HL-60/S4 treated with phorbol 12-myristate 13-acetate at 8.2 ng/mL for 4 days and 3 days (cell line): ENCODE measurements around the gene CDR2L.
"Not testable (repeated sequence)": the region's sequence is repeated elsewhere in the genome, so short reads cannot be mapped to it uniquely, and the experiment has no call there.

Source experiments
- in situ Hi-C: fragments of 300-500 bp; cut with MboI; formaldehyde crosslinking; loops from 2 replicates; pipeline ENCODE4 v1.15.0; 2022; ENCODE audit warnings: low sequenced_read_pairs

The CDR2L gene

GRCh38 chr17:74979408-74980146 is 7.9 kb upstream of the CDR2L start:
- in situ Hi-C loops: no loop called here

GRCh38 chr17:74981318-74981978 is 6.0 kb upstream of the CDR2L start:
- in situ Hi-C loops: no loop called here

GRCh38 chr17:74981979-74982662 is 5.3 kb upstream of the CDR2L start:
- in situ Hi-C loops: no loop called here

- in situ Hi-C loops: not testable (repeated sequence)
Observed at GRCh38 chr17:74982663-74983313, 4.6 kb upstream of the CDR2L start.

GRCh38 chr17:74986206-74986576 is 1.2 kb upstream of the CDR2L start:
- in situ Hi-C loops: no loop called here

GRCh38 chr17:74987909-74988711 is 678 bp downstream of the CDR2L start:
- in situ Hi-C loops: no loop called here

GRCh38 chr17:74990581-74991105 is 3.2 kb downstream of the CDR2L start:
- in situ Hi-C loops: no loop called here

GRCh38 chr17:74992223-74992622 is 4.8 kb downstream of the CDR2L start:
- in situ Hi-C loops: no loop called here

- in situ Hi-C loops: no loop called here
Observed at GRCh38 chr17:74994440-74994839, 7.0 kb downstream of the CDR2L start.

GRCh38 chr17:74995847-74996246 is 8.4 kb downstream of the CDR2L start:
- in situ Hi-C loops: no loop called here

- in situ Hi-C loops: no loop called here
Observed at GRCh38 chr17:74998783-74999182, 11.4 kb downstream of the CDR2L start.

- in situ Hi-C loops: no loop called here
Observed at GRCh38 chr17:74999523-74999922, 12.1 kb downstream of the CDR2L start.

GRCh38 chr17:75001915-75002843 is 14.7 kb downstream of the CDR2L start:
- in situ Hi-C loops: no loop called here

- in situ Hi-C loops: no loop called here
Observed at GRCh38 chr17:75003070-75003956, 15.9 kb downstream of the CDR2L start.

- in situ Hi-C loops: no loop called here
Observed at GRCh38 chr17:75003957-75004355, 16.5 kb downstream of the CDR2L start.

GRCh38 chr17:75004371-75004770 is 16.9 kb downstream of the CDR2L start:
- in situ Hi-C loops: no loop called here

- in situ Hi-C loops: no loop called here
Observed at GRCh38 chr17:75005291-75005690, 17.9 kb downstream of the CDR2L start.

GRCh38 chr17:75006084-75006483 is 18.7 kb downstream of the CDR2L start:
- in situ Hi-C loops: not testable (repeated sequence)
